Peyer's patch (tissue), 4 donors: ENCODE measurements around the gene RBM19.

Source experiments
- POLR2A ChIP-seq, 2 donors: fragments of 450-650 bp; IDR thresholded peaks; one replicate each; pipeline ENCODE4 v1.5.1; 2017; ENCODE audit warnings: antibody characterized with exemption in 2 of 2, mild to moderate bottlenecking in 2 of 2, moderate library complexity in 2 of 2
- TF ChIP-seq, protein P1 (sequence below), 6 experiments: fragments of 450-650 bp in 4 of 6; fragments of 200-600 bp in 2 of 6; sonication (generic) in 1 of 6; IDR thresholded peaks; one replicate each; pipeline ENCODE4 v1.5.1; 2017 to 2019; ENCODE audit warnings: antibody characterized with exemption in 6 of 6, mild to moderate bottlenecking in 3 of 6, moderate library complexity in 1 of 6

DNA sequence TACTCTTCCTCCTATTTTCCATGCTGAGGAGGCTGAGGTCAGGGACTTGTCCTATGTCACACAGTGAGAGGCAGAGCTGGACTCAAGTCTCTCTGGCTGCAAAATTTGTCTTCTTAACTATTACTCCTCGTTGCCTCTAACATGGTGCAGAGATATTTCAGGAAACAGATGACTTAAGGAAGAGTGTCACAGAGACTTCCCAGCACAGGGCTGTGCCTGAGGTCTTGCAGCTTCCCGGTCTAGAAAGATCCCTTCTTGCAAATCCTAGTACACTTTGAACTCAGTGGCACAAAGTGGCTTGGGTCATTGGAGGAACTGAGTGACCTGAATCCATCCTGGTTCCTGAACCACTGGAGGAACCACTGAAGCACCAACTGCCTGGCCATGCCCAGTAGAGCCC is 17.1 kb upstream of the RBM19 start:
- TF ChIP-seq, protein P1, sequence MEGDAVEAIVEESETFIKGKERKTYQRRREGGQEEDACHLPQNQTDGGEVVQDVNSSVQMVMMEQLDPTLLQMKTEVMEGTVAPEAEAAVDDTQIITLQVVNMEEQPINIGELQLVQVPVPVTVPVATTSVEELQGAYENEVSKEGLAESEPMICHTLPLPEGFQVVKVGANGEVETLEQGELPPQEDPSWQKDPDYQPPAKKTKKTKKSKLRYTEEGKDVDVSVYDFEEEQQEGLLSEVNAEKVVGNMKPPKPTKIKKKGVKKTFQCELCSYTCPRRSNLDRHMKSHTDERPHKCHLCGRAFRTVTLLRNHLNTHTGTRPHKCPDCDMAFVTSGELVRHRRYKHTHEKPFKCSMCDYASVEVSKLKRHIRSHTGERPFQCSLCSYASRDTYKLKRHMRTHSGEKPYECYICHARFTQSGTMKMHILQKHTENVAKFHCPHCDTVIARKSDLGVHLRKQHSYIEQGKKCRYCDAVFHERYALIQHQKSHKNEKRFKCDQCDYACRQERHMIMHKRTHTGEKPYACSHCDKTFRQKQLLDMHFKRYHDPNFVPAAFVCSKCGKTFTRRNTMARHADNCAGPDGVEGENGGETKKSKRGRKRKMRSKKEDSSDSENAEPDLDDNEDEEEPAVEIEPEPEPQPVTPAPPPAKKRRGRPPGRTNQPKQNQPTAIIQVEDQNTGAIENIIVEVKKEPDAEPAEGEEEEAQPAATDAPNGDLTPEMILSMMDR (IDR thresholded peaks at IDR 0.05): no peak
- TF ChIP-seq POLR2A (IDR thresholded peaks at IDR 0.05): no peak
